Fibroblast of mammary gland (primary cell): ENCODE results near the gene CROCC2.

Experiments
- DNase-seq: peaks from one replicate; pipeline ENCODE4 v3.0.0-alpha.2; 2010; ENCODE audit warnings: low read depth
- H3K4me3 ChIP-seq: 2 replicates; pipeline ENCODE4 v1.5.1; 2011; ENCODE audit warnings: low read depth, mild to moderate bottlenecking, low read length, moderate library complexity; ENCODE audit not compliant: control insufficient read depth
- CTCF ChIP-seq: conservative IDR thresholded peaks from 2 replicates; pipeline ENCODE4 v1.5.1; 2011; ENCODE audit warnings: low read depth, low read length, inconsistent platforms; ENCODE audit not compliant: control insufficient read depth, insufficient read depth

The CROCC2 gene

GRCh38 chr2:240919786-240920782 is 13.9 kb downstream of the CROCC2 start:
- no peak for DNase-seq
- H3K4me3 ChIP-seq: no peak overlapping the region
- TF ChIP-seq CTCF: no peak

- no peak overlapping the region for H3K4me3 ChIP-seq
- no peak for TF ChIP-seq CTCF
- DNase-seq: no peak
Measured at GRCh38 chr2:240920783-240921231, 14.7 kb downstream of the CROCC2 start.

- H3K4me3 ChIP-seq: no peak overlapping the region
- DNase-seq: peak; percentile 96
- TF ChIP-seq CTCF: no peak
Measured at GRCh38 chr2:240921311-240921994, 15.3 kb downstream of the CROCC2 start.

- no peak for DNase-seq
- H3K4me3 ChIP-seq: no peak overlapping the region
- no peak for TF ChIP-seq CTCF
Measured at GRCh38 chr2:240921995-240922244, 15.8 kb downstream of the CROCC2 start.

- DNase-seq: no peak
- no peak overlapping the region for H3K4me3 ChIP-seq
- TF ChIP-seq CTCF: no peak
Measured at GRCh38 chr2:240922245-240922981, 16.3 kb downstream of the CROCC2 start.

- no peak overlapping the region for H3K4me3 ChIP-seq
- no peak for TF ChIP-seq CTCF
- DNase-seq: no peak
Measured at GRCh38 chr2:240922982-240923537, 16.9 kb downstream of the CROCC2 start.
